ENCODE measurements around the gene RPA1. TPM values are rescaled to one million over a fixed set of nuclear protein-coding genes. Genes with fewer than 3 reads are reported as not detected.

The RPA1 gene
- total and polyA plus RNA-seq, 2 of the 8 experiments (the other 6 are each of a cell fraction or from before 2014, with no cell fraction given): 79.1 to 194 TPM

- Histone ChIP-seq H3K4ac (replicated peaks; ENCODE audit: insufficient read length, low read depth, low read length) (no peak overlapping the region), H3K18ac (ENCODE audit: extremely low read depth, low read length) (no peak overlapping the region), H3K23ac (ENCODE audit: insufficient read length) (no peak overlapping the region), H3K36me3 (ENCODE audit: control insufficient read depth in 2 of 4, insufficient read depth in 4 of 4, low read length in 3 of 4) (peaks cover 11 to 45% (median 26%) of the 10 kb centered on the region in 4 experiments), H2BK5ac (ENCODE audit: low read depth, low read length) (no peak overlapping the region), H4K8ac (ENCODE audit: extremely low read depth, insufficient read depth, low read length) (no peak overlapping the region), H3K14ac (ENCODE audit: insufficient read length) (no peak overlapping the region), H3K56ac (replicated peaks; ENCODE audit: insufficient read length, low read depth, low read length) (no peak overlapping the region), H2BK20ac (ENCODE audit: low read length) (no peak overlapping the region), H2BK12ac (ENCODE audit: low read depth, low read length) (no peak overlapping the region), H3K27ac (ENCODE audit: low read depth, low read length) (no peak overlapping the region), H3K9me3 (ENCODE audit: insufficient read depth in 2 of 2, low read depth in 1 of 2, low read length in 1 of 2) (no peaks in the 10 kb centered on the region), H2AFZ (ENCODE audit: low read length) (no peak overlapping the region), H3K4me1 (replicated peaks in 1 of 4; ENCODE audit: control insufficient read depth in 3 of 4, insufficient read depth in 4 of 4, low read length in 3 of 4) (no peaks in the 10 kb centered on the region), H3K4me2 (ENCODE audit: insufficient read depth in 1 of 2, low read depth in 2 of 2, low read length in 2 of 2) (no peak overlapping the region), H3K27me3 (replicated peaks in 1 of 4; ENCODE audit: control insufficient read depth in 3 of 4, extremely low read depth in 1 of 4, insufficient read depth in 3 of 4, low read length in 3 of 4) (no peaks in the 10 kb centered on the region), H4K20me1 (replicated peaks in 1 of 2; ENCODE audit: control insufficient read depth in 1 of 2, insufficient read depth in 2 of 2, low read length in 2 of 2) (peaks cover 2 to 3% of the 10 kb centered on the region in 2 experiments), H4K5ac (ENCODE audit: insufficient read length, low read depth, low read length) (no peak overlapping the region), H4K91ac (replicated peaks; ENCODE audit: insufficient read length, low read length) (no peak overlapping the region), H2AK5ac (ENCODE audit: low read depth, low read length) (no peak overlapping the region), H3K9ac (replicated peaks in 1 of 4; ENCODE audit: extremely low read depth in 1 of 4, low read depth in 3 of 4, low read length in 3 of 4) (no peak overlapping the region), H3K79me2 (ENCODE audit: control insufficient read depth in 1 of 2, insufficient read depth in 2 of 2, low read length in 2 of 2) (no peaks in the 10 kb centered on the region), H2BK120ac (replicated peaks; ENCODE audit: low read depth, low read length) (no peak overlapping the region), H3K4me3 (ENCODE audit: extremely low read depth in 1 of 4, insufficient read depth in 2 of 4, low read depth in 3 of 4, low read length in 4 of 4) (no peak overlapping the region), H2BK15ac (ENCODE audit: low read length) (no peak overlapping the region), H3K79me1 (ENCODE audit: low read depth, low read length) (no peaks in the 10 kb centered on the region), H3K23me2 (ENCODE audit: low read depth, low read length) (no peaks in the 10 kb centered on the region)
- no peak for DNase-seq (ENCODE audit: low read depth in 1 of 2, low spot score in 2 of 2)
- FAIRE-seq: peak; percentile 52
- ChIA-PET POLR2A (ENCODE audit: partially characterized antibody) (interaction anchor here (1.0 to 2.6 kb wide), 7 partner anchors 9 to 67 kb away, joined by 3 to 13 read pairs (median 4); partner anchors contain the start of gene SERPINF1), CTCF (ENCODE audit: partially characterized antibody) (interaction anchor here (0.6 to 8.1 kb wide), 31 partner anchors 9 to 458 kb away, joined by 3 to 117 read pairs (median 5); partner anchors contain the start of genes SERPINF1 and WDR81)
- 82% methylated on average over 16 of the region's 16 CpGs; no CpG with 5 or more reads in 1 of the 2 experiments for WGBS, 2 experiments (ENCODE audit: extremely low coverage in 1 of 2, insufficient coverage in 1 of 2, insufficient read length in 1 of 2, insufficient replicate concordance in 2 of 2, low coverage in 1 of 2, low lambda C conversion rate in 2 of 2, missing lambda C conversion rate in 1 of 2)
- no peak for TF ChIP-seq PHF8 (conservative IDR thresholded peaks at IDR 0.05; ENCODE audit: low read depth, low read length)
- no peak for TF ChIP-seq CREB1 (IDR thresholded peaks at IDR 0.05)
- TF ChIP-seq EGR1 (IDR thresholded peaks at IDR 0.05; ENCODE audit: borderline replicate concordance, low read depth, low read length): no peak
- TF ChIP-seq E2F6 (IDR thresholded peaks at IDR 0.05): no peak
- TF ChIP-seq RFX5 (IDR thresholded peaks at IDR 0.05; ENCODE audit: borderline replicate concordance, low read depth, low read length): no peak
- peak; percentile 51; the same call in 1 of the 2 replicates for TF ChIP-seq TEAD4 (IDR thresholded peaks at IDR 0.05; ENCODE audit: low read depth, low read length)
- no peak for TF ChIP-seq SP1 (IDR thresholded peaks at IDR 0.05; ENCODE audit: low read depth, low read length)
- TF ChIP-seq RBBP5 (IDR thresholded peaks at IDR 0.05; ENCODE audit: borderline replicate concordance, low read depth, low read length): no peak
- TF ChIP-seq USF2 (IDR thresholded peaks at IDR 0.05; ENCODE audit: low read length): no peak
- TF ChIP-seq RAD21 (IDR thresholded peaks at IDR 0.05 in 1 of 2, conservative IDR thresholded peaks at IDR 0.05 in 1 of 2; ENCODE audit: low read depth in 2 of 2, low read length in 2 of 2): peak; percentile 79 to 83
Observed at GRCh38 chr17:1783834-1784611, 45.8 kb upstream of the RPA1 start.

All from H1 (cell line).